Stomach (tissue), 4 donors: ENCODE results near the gene UBE2D2.

Experiments used
- POLR2A ChIP-seq, 4 donors: fragments of 450-650 bp; IDR thresholded peaks; one replicate each; pipeline ENCODE4 v1.6.1; 2016; ENCODE audit warnings: antibody characterized with exemption in 4 of 4, control low read depth in 2 of 4, mild to moderate bottlenecking in 1 of 4, moderate library complexity in 1 of 4
- TF ChIP-seq, protein P1 (sequence below), 7 experiments: fragments of 450-650 bp in 4 of 7; fragments of 200-600 bp in 3 of 7; sonication (generic) in 3 of 7; IDR thresholded peaks; one replicate each; pipeline ENCODE4 v1.5.1; 2016 to 2019; ENCODE audit warnings: antibody characterized with exemption in 7 of 7, control low read depth in 2 of 7, mild to moderate bottlenecking in 1 of 7

DNA sequence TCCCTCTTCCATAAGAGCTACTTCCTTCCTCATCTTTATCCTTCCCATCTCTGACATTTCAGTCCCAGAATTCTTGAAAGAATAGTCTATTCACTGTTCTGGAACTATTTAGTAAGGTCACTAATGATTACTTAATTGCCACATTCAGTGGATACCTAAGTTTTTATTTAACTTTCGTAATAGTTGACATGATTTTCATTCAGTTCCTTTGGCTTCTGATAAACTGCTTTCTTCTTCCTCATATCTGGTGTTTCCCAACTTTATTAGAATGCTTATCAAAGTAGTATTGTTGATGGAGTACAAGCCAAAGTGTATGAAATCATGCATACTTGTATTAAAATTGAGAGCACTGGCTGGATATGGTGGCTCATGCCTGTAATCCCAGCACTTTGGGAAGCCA, 10.8 kb downstream of the UBE2D2 start:
- TF ChIP-seq, protein P1, sequence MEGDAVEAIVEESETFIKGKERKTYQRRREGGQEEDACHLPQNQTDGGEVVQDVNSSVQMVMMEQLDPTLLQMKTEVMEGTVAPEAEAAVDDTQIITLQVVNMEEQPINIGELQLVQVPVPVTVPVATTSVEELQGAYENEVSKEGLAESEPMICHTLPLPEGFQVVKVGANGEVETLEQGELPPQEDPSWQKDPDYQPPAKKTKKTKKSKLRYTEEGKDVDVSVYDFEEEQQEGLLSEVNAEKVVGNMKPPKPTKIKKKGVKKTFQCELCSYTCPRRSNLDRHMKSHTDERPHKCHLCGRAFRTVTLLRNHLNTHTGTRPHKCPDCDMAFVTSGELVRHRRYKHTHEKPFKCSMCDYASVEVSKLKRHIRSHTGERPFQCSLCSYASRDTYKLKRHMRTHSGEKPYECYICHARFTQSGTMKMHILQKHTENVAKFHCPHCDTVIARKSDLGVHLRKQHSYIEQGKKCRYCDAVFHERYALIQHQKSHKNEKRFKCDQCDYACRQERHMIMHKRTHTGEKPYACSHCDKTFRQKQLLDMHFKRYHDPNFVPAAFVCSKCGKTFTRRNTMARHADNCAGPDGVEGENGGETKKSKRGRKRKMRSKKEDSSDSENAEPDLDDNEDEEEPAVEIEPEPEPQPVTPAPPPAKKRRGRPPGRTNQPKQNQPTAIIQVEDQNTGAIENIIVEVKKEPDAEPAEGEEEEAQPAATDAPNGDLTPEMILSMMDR (IDR thresholded peaks at IDR 0.05), result no peak
- TF ChIP-seq POLR2A (IDR thresholded peaks at IDR 0.05), result no peak
